OCI-LY7 (cell line): ENCODE measurements around the gene HMBS. TPM values are rescaled to one million over a fixed set of nuclear protein-coding genes. Genes with fewer than 3 reads are reported as not detected.

Experiments used
- BruUV-seq: library from RNA; stranded (reverse); fragments of 400-500 nt; replicated peaks from 2 replicates; lab custom pipeline; 2021; lab: Mats Ljungman, UMichigan
- CTCF ChIA-PET: fragments of 300-600 bp; sonication (Branson Sonifier 250); formaldehyde crosslinking; loops from one replicate; lab custom pipeline; 2022; ENCODE audit warnings: antibody characterized with exemption; ENCODE audit not compliant: unreplicated experiment; lab: Charles Lee
- POLR2A ChIA-PET: fragments of 300-600 bp; sonication (Branson Sonifier 250); formaldehyde crosslinking; loops from one replicate; lab custom pipeline; 2022; ENCODE audit warnings: antibody characterized with exemption; lab: Charles Lee
- DNase-seq: peaks from one replicate; pipeline ENCODE4 v3.0.0-alpha.2; 2015; ENCODE audit warnings: low spot score
- H2AFZ ChIP-seq: fragments of 200-600 bp; sonication (generic), shearing (Covaris generic); 2 replicates; pipeline ENCODE4 v1.6.1; 2014; ENCODE audit warnings: mild to moderate bottlenecking, antibody characterized with exemption, low read length, moderate library complexity
- H3K27ac ChIP-seq: fragments of 200-600 bp; sonication (generic); 2 replicates; pipeline ENCODE4 v1.5.1; 2014; ENCODE audit warnings: mixed run types, low read depth, mild to moderate bottlenecking, moderate library complexity, low read length, inconsistent platforms; ENCODE audit not compliant: poor library complexity, severe bottlenecking
- H3K36me3 ChIP-seq: fragments of 200-600 bp; sonication (generic); 2 replicates; pipeline ENCODE4 v1.6.1; 2014; ENCODE audit warnings: mild to moderate bottlenecking, antibody characterized with exemption, low read length, moderate library complexity, mixed read lengths; ENCODE audit not compliant: insufficient read depth
- H3K4me1 ChIP-seq: fragments of 200-600 bp; sonication (generic); 2 replicates; pipeline ENCODE4 v1.5.1; 2014; ENCODE audit warnings: mild to moderate bottlenecking, low read length; ENCODE audit not compliant: insufficient read depth, poor library complexity, severe bottlenecking
- H3K4me2 ChIP-seq: fragments of 200-600 bp; sonication (generic); 2 replicates; pipeline ENCODE4 v1.6.1; 2014; ENCODE audit warnings: mild to moderate bottlenecking, low read length
- H3K4me3 ChIP-seq: fragments of 200-600 bp; sonication (generic); 2 replicates; pipeline ENCODE4 v1.5.1; 2014; ENCODE audit warnings: mild to moderate bottlenecking, low read depth, low read length; ENCODE audit not compliant: poor library complexity, severe bottlenecking
- H3K79me2 ChIP-seq: fragments of 200-600 bp; sonication (generic); 2 replicates; pipeline ENCODE4 v1.6.1; 2016; ENCODE audit warnings: low read depth, mild to moderate bottlenecking, low read length, moderate library complexity, mixed read lengths; ENCODE audit not compliant: insufficient read depth
- H3K9me2 ChIP-seq: fragments of 200-600 bp; sonication (generic); 2 replicates; pipeline ENCODE4 v1.6.1; 2016; ENCODE audit warnings: mild to moderate bottlenecking, low read length, mixed read lengths; ENCODE audit not compliant: insufficient read depth
- H3K9me3 ChIP-seq: fragments of 200-600 bp; sonication (generic); 2 replicates; pipeline ENCODE4 v1.6.1; 2014; ENCODE audit warnings: mild to moderate bottlenecking, mixed run types, low read length, mixed read lengths
- H4K20me1 ChIP-seq: fragments of 200-600 bp; sonication (generic); 2 replicates; pipeline ENCODE4 v1.6.1; 2014; ENCODE audit warnings: mild to moderate bottlenecking, antibody characterized with exemption, low read length, moderate library complexity, mixed read lengths; ENCODE audit not compliant: insufficient read depth
- EZH2phosphoT487 ChIP-seq: fragments of 200-600 bp; sonication (generic); IDR thresholded peaks from 2 replicates; pipeline ENCODE4 v1.6.1; 2018; ENCODE audit warnings: low read depth, borderline replicate concordance, mild to moderate bottlenecking, mixed run types, antibody characterized with exemption, low read length, moderate library complexity, mixed read lengths
- intact Hi-C: fragments of 100-400 bp; cut with micrococcal nuclease; formaldehyde crosslinking; loops from one replicate; pipeline ENCODE4 v1.10.0; 2022; ENCODE audit not compliant: unreplicated experiment
- total RNA-seq, 2 experiments: library from RNA; depleted of rRNA in 1 of 2; stranded (reverse); fragments of >200 nt in 1 of 2; shearing (Covaris generic) in 1 of 2; gene quantifications; 2 replicates each; pipeline ENCODE4 v1.2.3, GENCODE V29; 2014 to 2022
- TF ChIP-seq, protein P1 (sequence below): fragments of 200-600 bp; sonication (generic); conservative IDR thresholded peaks from 2 replicates; pipeline ENCODE4 v1.5.1; 2014; ENCODE audit warnings: mild to moderate bottlenecking, antibody characterized with exemption, low read length, moderate library complexity, mixed read lengths

Gene HMBS
- total RNA-seq, 2 experiments from 2014 or later, result 12.2 to 50.0 TPM

DNA sequence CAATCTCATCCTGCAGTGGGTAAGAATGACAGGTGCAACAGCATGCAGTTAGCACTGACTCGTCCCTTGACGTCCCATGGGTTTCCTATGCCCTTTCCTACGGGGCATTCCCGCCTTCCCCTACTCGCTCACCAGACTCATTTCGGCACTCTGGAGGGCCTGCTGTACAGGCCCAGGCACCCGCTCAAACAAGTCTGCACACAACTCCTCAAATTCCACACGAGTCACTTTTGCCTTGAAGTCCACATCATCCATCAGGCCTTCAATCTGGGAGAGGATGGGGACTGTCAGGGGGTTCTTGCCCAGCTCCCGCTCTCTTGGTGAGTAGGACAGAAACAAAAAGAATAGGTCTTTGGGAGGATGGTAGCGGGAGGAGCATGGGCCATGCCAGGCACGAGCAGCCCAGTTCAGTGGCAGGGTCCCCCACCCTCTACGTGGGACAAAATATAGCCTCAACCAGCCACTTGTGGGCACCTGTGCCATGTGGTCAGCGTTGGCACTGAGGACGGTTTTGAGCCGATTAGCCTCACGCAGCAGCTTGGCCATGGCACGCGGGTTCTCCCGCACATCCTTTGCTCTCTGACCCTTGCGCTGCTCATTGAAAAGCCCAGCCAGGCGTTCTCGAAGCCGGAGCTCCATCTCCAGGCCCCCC, 32.4 kb upstream of the HMBS start:
- TF ChIP-seq EZH2phosphoT487, result no peak
- TF ChIP-seq, protein P1, sequence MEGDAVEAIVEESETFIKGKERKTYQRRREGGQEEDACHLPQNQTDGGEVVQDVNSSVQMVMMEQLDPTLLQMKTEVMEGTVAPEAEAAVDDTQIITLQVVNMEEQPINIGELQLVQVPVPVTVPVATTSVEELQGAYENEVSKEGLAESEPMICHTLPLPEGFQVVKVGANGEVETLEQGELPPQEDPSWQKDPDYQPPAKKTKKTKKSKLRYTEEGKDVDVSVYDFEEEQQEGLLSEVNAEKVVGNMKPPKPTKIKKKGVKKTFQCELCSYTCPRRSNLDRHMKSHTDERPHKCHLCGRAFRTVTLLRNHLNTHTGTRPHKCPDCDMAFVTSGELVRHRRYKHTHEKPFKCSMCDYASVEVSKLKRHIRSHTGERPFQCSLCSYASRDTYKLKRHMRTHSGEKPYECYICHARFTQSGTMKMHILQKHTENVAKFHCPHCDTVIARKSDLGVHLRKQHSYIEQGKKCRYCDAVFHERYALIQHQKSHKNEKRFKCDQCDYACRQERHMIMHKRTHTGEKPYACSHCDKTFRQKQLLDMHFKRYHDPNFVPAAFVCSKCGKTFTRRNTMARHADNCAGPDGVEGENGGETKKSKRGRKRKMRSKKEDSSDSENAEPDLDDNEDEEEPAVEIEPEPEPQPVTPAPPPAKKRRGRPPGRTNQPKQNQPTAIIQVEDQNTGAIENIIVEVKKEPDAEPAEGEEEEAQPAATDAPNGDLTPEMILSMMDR, result no peak
- Histone ChIP-seq H2AFZ (no peak overlapping the region), H3K27ac (no peak overlapping the region)

DNA sequence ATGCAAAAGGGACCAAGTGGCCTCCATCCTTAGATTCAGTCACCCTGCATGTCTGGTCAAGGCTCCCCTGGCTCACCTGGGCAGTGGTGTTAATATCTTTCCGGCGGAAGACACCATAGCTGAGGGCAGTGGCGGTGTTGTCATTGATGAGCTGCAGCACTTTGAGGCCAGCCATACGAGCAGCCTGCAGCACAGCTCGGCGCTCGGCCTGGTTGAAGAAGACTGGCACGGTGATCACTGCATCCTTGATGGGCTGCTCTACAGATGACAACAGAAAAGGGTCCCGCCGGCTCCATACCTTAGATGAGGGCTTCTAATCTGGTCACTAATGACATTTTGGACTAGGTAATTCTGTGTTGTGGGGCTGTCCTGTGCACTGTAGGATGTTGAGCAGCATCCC, 30.3 kb upstream of the HMBS start:
- Histone ChIP-seq H4K20me1 (no peaks in the 10 kb centered on the region), H3K27ac (no peak overlapping the region), H3K79me2 (peaks cover 22% of the 10 kb centered on the region), H3K9me2 (no peaks in the 10 kb centered on the region), H2AFZ (no peak overlapping the region), H3K9me3 (no peaks in the 10 kb centered on the region), H3K36me3 (peaks cover 64% of the 10 kb centered on the region), H3K4me3 (no peak overlapping the region), H3K4me2 (no peak overlapping the region), H3K4me1 (peaks cover 13% of the 10 kb centered on the region)
- CTCF ChIA-PET, result interaction anchor here (0.6 kb wide), 1 partner anchor 1727 kb away, joined by 3 read pairs; the partner anchor contains the start of gene CEP164
- no peak for DNase-seq
- TF ChIP-seq EZH2phosphoT487, result no peak
- TF ChIP-seq, protein P1, result no peak
- BruUV-seq, result no TSS peak
- POLR2A ChIA-PET, result interaction anchor here (0.7 kb wide), 1 partner anchor 313 kb away, joined by 3 read pairs; no protein-coding TSS in a partner anchor
- intact Hi-C loops, result no loop called here

More for the DNA sequence above, 32.4 kb upstream of the HMBS start:
- intact Hi-C loops, result no loop called here
- no TSS peak for BruUV-seq
- Histone ChIP-seq H3K36me3 (peaks cover 85% of the 10 kb centered on the region), H3K79me2 (peaks cover 15% of the 10 kb centered on the region), H3K4me2 (no peak overlapping the region), H3K4me1 (peaks cover 6% of the 10 kb centered on the region), H4K20me1 (no peaks in the 10 kb centered on the region), H3K9me2 (no peaks in the 10 kb centered on the region), H3K4me3 (no peak overlapping the region), H3K9me3 (no peaks in the 10 kb centered on the region)
- DNase-seq, result no peak
- POLR2A ChIA-PET, result interaction anchor here (0.5 kb wide), 1 partner anchor 101 kb away, joined by 3 read pairs; no protein-coding TSS in a partner anchor
- CTCF ChIA-PET, result no interaction called here

DNA sequence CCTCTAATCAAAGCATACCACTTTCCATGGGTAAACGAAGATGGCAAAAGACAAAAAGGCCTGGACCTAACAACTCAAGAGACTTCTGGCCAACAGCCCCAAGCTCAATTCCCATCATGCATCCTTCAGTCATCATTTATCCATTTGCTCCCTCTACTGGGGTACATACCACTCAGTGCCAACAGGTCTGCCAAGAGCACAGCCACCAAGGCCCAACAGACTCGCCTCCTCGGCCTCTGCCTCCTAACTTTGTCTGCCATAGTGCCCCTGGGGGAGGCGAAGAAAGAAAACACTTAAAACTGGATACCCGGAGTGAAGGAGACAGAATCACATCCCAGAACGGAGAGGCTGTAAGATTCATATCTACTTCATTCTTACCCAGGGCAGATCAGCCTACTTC, 28.8 kb upstream of the HMBS start:
- Histone ChIP-seq H3K4me3 (peak overlapping the region; percentile 82), H3K79me2 (peaks cover 22% of the 10 kb centered on the region), H3K27ac (peak overlapping the region; percentile 65), H2AFZ (no peak overlapping the region; the same call in 1 of the 2 replicates), H4K20me1 (no peaks in the 10 kb centered on the region), H3K4me1 (peaks cover 13% of the 10 kb centered on the region), H3K9me2 (no peaks in the 10 kb centered on the region), H3K36me3 (peaks cover 49% of the 10 kb centered on the region), H3K4me2 (peak overlapping the region; percentile 84), H3K9me3 (no peaks in the 10 kb centered on the region)
- peak; percentile 59 for DNase-seq
- intact Hi-C loops, result loop anchor here (2.0 kb wide), 2 partner anchors 47 to 141 kb away; no protein-coding TSS in a partner anchor
- TF ChIP-seq EZH2phosphoT487, result no peak
- TF ChIP-seq, protein P1, result peak; percentile 65
- POLR2A ChIA-PET, result interaction anchor here (0.6 to 2.0 kb wide), 10 partner anchors 12 to 58 kb away, joined by 3 to 7 read pairs (median 4); partner anchors contain the start of genes CENATAC and VPS11
- CTCF ChIA-PET, result interaction anchor here (0.6 to 0.9 kb wide), 2 partner anchors 31 to 62 kb away, joined by 3 read pairs; no protein-coding TSS in a partner anchor
- no TSS peak for BruUV-seq
